H1 (cell line): ENCODE measurements around the gene NIPAL4. TPM values are rescaled to one million over a fixed set of nuclear protein-coding genes. Genes with fewer than 3 reads are reported as not detected.
A peak's percentile ranks its signal among the peaks of the same experiment; 100 is the strongest.

Source experiments
- CTCF ChIA-PET: fragments of 300-600 bp; sonication (Branson Sonifier 250); formaldehyde crosslinking; loops from one replicate; lab custom pipeline; 2021; ENCODE audit not compliant: partially characterized antibody; lab: Charles Lee
- POLR2A ChIA-PET: fragments of 300-600 bp; sonication (Branson Sonifier 250); formaldehyde crosslinking; loops from one replicate; lab custom pipeline; 2021; ENCODE audit warnings: inconsistent platforms; ENCODE audit not compliant: partially characterized antibody; lab: Charles Lee
- DNase-seq, 2 experiments: peaks; one replicate each; pipeline versions ENCODE4 v3.0.0 to v3.0.0-alpha.2; 2010 to 2022; ENCODE audit warnings: low spot score in 2 of 2, low read depth in 1 of 2, mixed read lengths in 1 of 2
- FAIRE-seq: peaks from 2 replicates; lab custom pipeline; 2011; peaks lifted over from hg19 to GRCh38; lab: Jason Lieb, UNC
- H2AFZ ChIP-seq: 2 replicates; pipeline ENCODE4 v1.8.1; 2012; ENCODE audit warnings: low read length, inconsistent platforms
- H2AK5ac ChIP-seq: 2 replicates; pipeline ENCODE4 v1.6.1; 2013; ENCODE audit warnings: low read depth, low read length
- H2BK120ac ChIP-seq: replicated peaks from 2 replicates; pipeline ENCODE3; 2013; ENCODE audit warnings: low read depth, low read length, inconsistent platforms
- H2BK12ac ChIP-seq: 2 replicates; pipeline ENCODE4 v1.6.1; 2013; ENCODE audit warnings: low read depth, low read length
- H2BK15ac ChIP-seq: 2 replicates; pipeline ENCODE4 v1.6.1; 2013; ENCODE audit warnings: low read length
- H2BK20ac ChIP-seq: 2 replicates; pipeline ENCODE4 v1.6.1; 2013; ENCODE audit warnings: low read length
- H2BK5ac ChIP-seq: 2 replicates; pipeline ENCODE4 v1.6.1; 2013; ENCODE audit warnings: low read depth, low read length
- H3K14ac ChIP-seq: 2 replicates; pipeline ENCODE4 v1.6.1; 2013; ENCODE audit warnings: inconsistent platforms; ENCODE audit not compliant: insufficient read length
- H3K18ac ChIP-seq: 2 replicates; pipeline ENCODE4 v1.6.1; 2013; ENCODE audit warnings: low read length; ENCODE audit errors: extremely low read depth
- H3K23ac ChIP-seq: 2 replicates; pipeline ENCODE4 v1.6.1; 2013; ENCODE audit warnings: inconsistent platforms; ENCODE audit not compliant: insufficient read length
- H3K23me2 ChIP-seq: 2 replicates; pipeline ENCODE4 v1.6.1; 2013; ENCODE audit warnings: low read depth, low read length
- H3K27ac ChIP-seq: 2 replicates; pipeline ENCODE4 v1.6.1; 2011; ENCODE audit warnings: low read depth, low read length, inconsistent platforms
- H3K27me3 ChIP-seq, 4 experiments: replicated peaks in 1 of 4; 1 replicate in 1 of 4; 2 replicates in 3 of 4; pipeline versions ENCODE4 v1.6.1 to v1.8.1; 2011 to 2013; ENCODE audit warnings: low read length in 3 of 4, mild to moderate bottlenecking in 3 of 4, inconsistent platforms in 2 of 4, mixed read lengths in 2 of 4, moderate library complexity in 1 of 4; ENCODE audit not compliant: control insufficient read depth in 3 of 4, insufficient read depth in 3 of 4; ENCODE audit errors: extremely low read depth in 1 of 4
- H3K36me3 ChIP-seq, 4 experiments: 2 replicates each; pipeline versions ENCODE4 v1.6.1 to v1.8.1; 2011 to 2013; ENCODE audit warnings: mild to moderate bottlenecking in 4 of 4, low read length in 3 of 4, moderate library complexity in 2 of 4, control low read depth in 1 of 4, inconsistent platforms in 1 of 4; ENCODE audit not compliant: insufficient read depth in 4 of 4, control insufficient read depth in 2 of 4
- H3K4ac ChIP-seq: replicated peaks from 2 replicates; pipeline ENCODE3; 2013; ENCODE audit warnings: low read length, low read depth, mixed read lengths, inconsistent platforms; ENCODE audit not compliant: insufficient read length
- H3K4me1 ChIP-seq, 4 experiments: replicated peaks in 1 of 4; 1 replicate in 1 of 4; 2 replicates in 3 of 4; pipeline versions ENCODE4 v1.6.1 to v1.8.1; 2011 to 2013; ENCODE audit warnings: low read length in 3 of 4, inconsistent platforms in 2 of 4, mixed read lengths in 1 of 4; ENCODE audit not compliant: insufficient read depth in 4 of 4, control insufficient read depth in 3 of 4
- H3K4me2 ChIP-seq, 2 experiments: 2 replicates each; pipeline versions ENCODE4 v1.6.1 to v1.8.1; 2011 to 2013; ENCODE audit warnings: low read depth in 2 of 2, low read length in 2 of 2, control low read depth in 1 of 2, inconsistent platforms in 1 of 2, mild to moderate bottlenecking in 1 of 2; ENCODE audit not compliant: insufficient read depth in 1 of 2
- H3K4me3 ChIP-seq, 4 experiments: fragments of 200-600, 300-600 bp in 1 of 4; sonication (generic), shearing (Covaris generic), sonication (Bioruptor Twin) in 1 of 4; 2 replicates each; pipeline versions ENCODE4 v1.5.1 to v1.8.1; 2011 to 2016; ENCODE audit warnings: low read length in 4 of 4, low read depth in 3 of 4, control low read depth in 2 of 4, inconsistent platforms in 2 of 4, mild to moderate bottlenecking in 2 of 4, mixed read lengths in 1 of 4, moderate library complexity in 1 of 4; ENCODE audit not compliant: insufficient read depth in 2 of 4; ENCODE audit errors: extremely low read depth in 1 of 4
- H3K56ac ChIP-seq: replicated peaks from 2 replicates; pipeline ENCODE3; 2013; ENCODE audit warnings: low read depth, mild to moderate bottlenecking, mixed read lengths, low read length, inconsistent platforms; ENCODE audit not compliant: insufficient read length
- H3K79me1 ChIP-seq: 2 replicates; pipeline ENCODE4 v1.6.1; 2013; ENCODE audit warnings: low read depth, low read length, control low read depth
- H3K79me2 ChIP-seq, 2 experiments: 2 replicates each; pipeline versions ENCODE4 v1.6.1 to v1.8.1; 2012 to 2013; ENCODE audit warnings: low read length in 2 of 2, mild to moderate bottlenecking in 2 of 2, inconsistent platforms in 1 of 2; ENCODE audit not compliant: insufficient read depth in 2 of 2, control insufficient read depth in 1 of 2
- H3K9ac ChIP-seq, 4 experiments: replicated peaks in 1 of 4; 1 replicate in 1 of 4; 2 replicates in 3 of 4; pipeline versions ENCODE4 v1.6.1 to v1.8.1; 2011 to 2013; ENCODE audit warnings: low read depth in 3 of 4, low read length in 3 of 4, control low read depth in 2 of 4, mild to moderate bottlenecking in 2 of 4, moderate library complexity in 2 of 4, inconsistent platforms in 1 of 4; ENCODE audit errors: extremely low read depth in 1 of 4
- H3K9me3 ChIP-seq, 2 experiments: 2 replicates each; pipeline versions ENCODE4 v1.6.1 to v1.8.1; 2012 to 2013; ENCODE audit warnings: mild to moderate bottlenecking in 2 of 2, moderate library complexity in 2 of 2, control low read depth in 1 of 2, inconsistent platforms in 1 of 2, low read depth in 1 of 2, low read length in 1 of 2, mixed read lengths in 1 of 2; ENCODE audit not compliant: insufficient read depth in 2 of 2
- H4K20me1 ChIP-seq, 2 experiments: replicated peaks in 1 of 2; 2 replicates each; pipeline versions ENCODE3 to v1.8.1; 2011 to 2013; ENCODE audit warnings: inconsistent platforms in 2 of 2, low read length in 2 of 2, mild to moderate bottlenecking in 1 of 2; ENCODE audit not compliant: insufficient read depth in 2 of 2, control insufficient read depth in 1 of 2
- H4K5ac ChIP-seq: 2 replicates; pipeline ENCODE4 v1.6.1; 2013; ENCODE audit warnings: low read length, low read depth, mixed read lengths, inconsistent platforms; ENCODE audit not compliant: insufficient read length
- H4K8ac ChIP-seq: 2 replicates; pipeline ENCODE4 v1.8.0; 2013; ENCODE audit warnings: mild to moderate bottlenecking, moderate library complexity, low read length, inconsistent platforms; ENCODE audit not compliant: insufficient read depth; ENCODE audit errors: extremely low read depth
- H4K91ac ChIP-seq: replicated peaks from 2 replicates; pipeline ENCODE3; 2013; ENCODE audit warnings: low read length, mixed read lengths, inconsistent platforms; ENCODE audit not compliant: insufficient read length
- CTCF ChIP-seq, 3 experiments: IDR thresholded peaks; 1 replicate in 2 of 3; 2 replicates in 1 of 3; pipeline versions ENCODE4 v1.5.1 to v1.6.1; 2011; ENCODE audit warnings: low read length in 3 of 3, mild to moderate bottlenecking in 3 of 3, inconsistent platforms in 2 of 3, low read depth in 1 of 3, moderate library complexity in 1 of 3; ENCODE audit not compliant: insufficient read depth in 1 of 3; ENCODE audit errors: control extremely low read depth in 1 of 3
- PHF8 ChIP-seq: fragments of 200-600 bp; sonication (generic); conservative IDR thresholded peaks from 2 replicates; pipeline ENCODE4 v1.7.1; 2012; ENCODE audit warnings: low read depth, mild to moderate bottlenecking, inconsistent platforms, low read length, moderate library complexity
- RAD21 ChIP-seq, 2 experiments: IDR thresholded peaks in 1 of 2; conservative IDR thresholded peaks in 1 of 2; 2 replicates each; pipeline ENCODE4 v1.6.1; 2011; ENCODE audit warnings: low read depth in 2 of 2, low read length in 2 of 2, improper control_type of control experiment in 1 of 2, inconsistent platforms in 1 of 2, mild to moderate bottlenecking in 1 of 2, moderate library complexity in 1 of 2
- RXRA ChIP-seq: IDR thresholded peaks from 2 replicates; pipeline ENCODE4 v1.6.1; 2011; ENCODE audit warnings: low read depth, mild to moderate bottlenecking, low read length, moderate library complexity; ENCODE audit not compliant: insufficient read depth
- WGBS, 2 experiments: shearing (Covaris generic) in 1 of 2; methylation state at CpG; one replicate each; pipeline versions ENCODE4 v1.1.6 to v1.1.7; 2013 to 2015; ENCODE audit warnings: low lambda C conversion rate in 2 of 2, mixed read lengths in 2 of 2, inconsistent platforms in 1 of 2, low coverage in 1 of 2, missing lambda C conversion rate in 1 of 2; ENCODE audit not compliant: insufficient replicate concordance in 2 of 2, insufficient coverage in 1 of 2, insufficient read length in 1 of 2; ENCODE audit errors: extremely low coverage in 1 of 2, missing lambda C conversion rate in 1 of 2; 5-methylcytosine and 5-hydroxymethylcytosine counted together
- polyA plus RNA-seq, 7 experiments: library from polyadenylated mRNA; depleted of rRNA in 3 of 7; stranded (reverse) in 5 of 7; unstranded in 2 of 7; fragments of >200 nt in 5 of 7; fragments of 200-250 nt in 2 of 7; gene quantifications; 1 replicate in 5 of 7; 2 replicates in 1 of 7; 4 replicates in 1 of 7; pipeline versions ENCODE4 v1.2.1 to v1.2.3, GENCODE V29; 2011 to 2013; ENCODE audit warnings: missing spikeins in 2 of 7, mixed read lengths in 2 of 7
- total RNA-seq: library from RNA; stranded (reverse); fragmentation: NEBNext Ultra II Directional; extraction: Animal tissue kit (Norgen Biotek cat#: 25700); gene quantifications from 2 replicates; pipeline ENCODE4 v1.2.1, GENCODE V29; 2021

The NIPAL4 gene
- total and polyA plus RNA-seq, 2 of the 8 experiments (the other 6 are each of a cell fraction or from before 2014, with no cell fraction given), result 0.09 to 0.20 TPM

- no peaks in the 10 kb centered on the region for H3K79me2 ChIP-seq
- 75% methylated on average over 1 of the region's 1 CpG; no CpG with 5 or more reads in 1 of the 2 experiments for WGBS, 2 experiments
- no peak overlapping the region; the same call in 1 of the 2 replicates for H2BK15ac ChIP-seq
- no peak overlapping the region for H3K56ac ChIP-seq
- POLR2A ChIA-PET, result interaction anchor here (0.9 to 1.6 kb wide), 2 partner anchors 19 to 117 kb away, joined by 3 read pairs; no protein-coding TSS in a partner anchor
- no peak overlapping the region for H2AFZ ChIP-seq
- no peaks in the 10 kb centered on the region for H3K36me3 ChIP-seq
- H3K23ac ChIP-seq, result no peak overlapping the region
- H3K9ac ChIP-seq, result no peak overlapping the region
- no peak overlapping the region for H3K4ac ChIP-seq
- no peak overlapping the region for H3K4me3 ChIP-seq
- H3K18ac ChIP-seq, result no peak overlapping the region
- H4K5ac ChIP-seq, result no peak overlapping the region
- H4K91ac ChIP-seq, result no peak overlapping the region
- DNase-seq, result no peak
- peaks cover 0 to 2% of the 10 kb centered on the region in 2 experiments for H4K20me1 ChIP-seq
- no peak overlapping the region for H2BK5ac ChIP-seq
- H3K23me2 ChIP-seq, result no peaks in the 10 kb centered on the region
- no peak overlapping the region for H2AK5ac ChIP-seq
- peak; percentile 55 to 71 for TF ChIP-seq RAD21 (IDR thresholded peaks at IDR 0.05 in 1 of 2, conservative IDR thresholded peaks at IDR 0.05 in 1 of 2; ENCODE audit: low read depth in 2 of 2, low read length in 2 of 2)
- TF ChIP-seq PHF8, result no peak
- peak; percentile 40 to 76 (median 74) for TF ChIP-seq CTCF (IDR thresholded peaks at IDR 0.05; ENCODE audit: control extremely low read depth in 1 of 3, insufficient read depth in 1 of 3, low read depth in 1 of 3, low read length in 3 of 3)
- TF ChIP-seq RXRA, result 0 out of 2 replicates have a peak, but pooled peaks have one; percentile 24
- TF ChIP-seq, all 59 proteins: peak for 3
- no peaks in the 10 kb centered on the region for H3K4me1 ChIP-seq
- no peaks in the 10 kb centered on the region for H3K27me3 ChIP-seq
- no peaks in the 10 kb centered on the region; the same call in 1 of the 2 replicates for H3K79me1 ChIP-seq
- no peak overlapping the region for H2BK12ac ChIP-seq
- H3K9me3 ChIP-seq, result 0 out of 4 replicates have a peak, but pooled peaks cover 0 to 2% of the 10 kb centered on the region in 2 experiments
- no peak overlapping the region for H4K8ac ChIP-seq
- no peak overlapping the region for H2BK120ac ChIP-seq
- no peak overlapping the region for H2BK20ac ChIP-seq
- CTCF ChIA-PET, result interaction anchor here (0.6 to 8.5 kb wide), 38 partner anchors 9 to 247 kb away, joined by 3 to 112 read pairs (median 4); partner anchors contain the start of gene NIPAL4
- peak; percentile 87 for FAIRE-seq
- no peak overlapping the region for H3K14ac ChIP-seq
- no peak overlapping the region for H3K4me2 ChIP-seq
- no peak overlapping the region for H3K27ac ChIP-seq
Observed at GRCh38 chr5:157471709-157472108, 11.7 kb downstream of the NIPAL4 start.
